Colonic mucosa (tissue), 4 donors: ENCODE data around the gene USP7. TPM values are rescaled to one million over a fixed set of nuclear protein-coding genes. Genes with fewer than 3 reads are reported as not detected.

ENCODE experiments used
- DNase-seq: peaks from one replicate; pipeline ENCODE4 v3.0.0-alpha.2; 2020
- H3K27ac ChIP-seq: fragments of 200-600 bp; one replicate; pipeline ENCODE4 v1.8.0; 2021
- H3K27me3 ChIP-seq: fragments of 200-600 bp; one replicate; pipeline ENCODE4 v1.8.0; 2021
- H3K36me3 ChIP-seq: fragments of 200-600 bp; one replicate; pipeline ENCODE4 v1.8.0; 2021
- H3K4me1 ChIP-seq: fragments of 200-600 bp; one replicate; pipeline ENCODE4 v1.8.0; 2021; ENCODE audit warnings: mild to moderate bottlenecking
- H3K4me3 ChIP-seq: fragments of 200-600 bp; one replicate; pipeline ENCODE4 v1.8.0; 2021
- H3K9ac ChIP-seq, 2 donors: one replicate each; pipeline ENCODE4 v1.7.0; 2013; ENCODE audit warnings: control low read depth in 2 of 2, low read depth in 2 of 2, low read length in 2 of 2
- H3K9me3 ChIP-seq: fragments of 200-600 bp; one replicate; pipeline ENCODE4 v1.8.0; 2021
- intact Hi-C: fragments of 100-400 bp; cut with DNase I; formaldehyde crosslinking; loops from one replicate; pipeline ENCODE4 v1.14.1; 2022
- total RNA-seq, 2 donors: library from RNA; stranded (reverse); fragmentation: NEBNext Ultra II Directional in 1 of 2; extraction: Animal tissue kit (Norgen Biotek cat#: 25700) in 1 of 2; gene quantifications; one replicate each; pipeline ENCODE4 v1.2.1, GENCODE V29; 2021
- TF ChIP-seq, protein P1 (sequence below): fragments of 200-600 bp; IDR thresholded peaks from one replicate; pipeline ENCODE4 v1.8.0; 2022; ENCODE audit warnings: antibody characterized with exemption, mild to moderate bottlenecking
- donor health status: healthy.
- donor health status: DM: no; HTN: no; CAD: no.
- donor health status: DM: no; HTN: no; CAD: no.

The USP7 gene
- total RNA-seq, 2 donors from 2014 or later: 147 to 176 TPM

DNA sequence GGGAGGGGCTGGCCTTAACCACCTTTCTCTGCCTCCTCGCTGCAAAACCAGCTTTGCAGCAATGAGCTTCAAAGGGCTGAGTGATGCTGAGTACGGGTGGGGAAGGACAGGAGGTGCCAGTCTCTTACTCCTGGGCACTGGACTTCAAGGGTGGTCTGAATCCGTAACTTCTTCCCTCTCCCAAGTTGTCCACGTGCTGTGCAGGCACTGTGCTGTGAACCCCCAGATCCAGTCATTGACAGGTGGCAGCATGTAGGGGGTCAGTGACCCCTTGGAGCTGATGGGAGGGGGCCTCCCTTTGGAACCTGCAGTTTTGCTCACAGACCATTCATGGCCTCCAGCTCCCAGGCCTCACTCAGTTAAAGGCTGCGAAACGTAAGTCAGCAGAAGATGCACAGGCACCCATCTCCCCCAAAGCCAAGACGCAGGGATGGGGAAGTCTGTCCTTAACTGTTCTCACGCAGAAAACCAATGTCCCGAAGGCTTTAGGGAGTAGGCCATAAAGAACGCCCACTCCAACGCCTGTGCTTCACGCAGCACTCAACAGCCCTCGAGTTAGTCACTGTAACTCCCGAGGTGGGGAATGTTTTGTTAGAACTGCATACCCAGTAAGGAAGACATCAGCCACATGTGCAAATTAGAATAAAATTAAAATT lies 73.7 kb downstream of the USP7 start:
- peaks cover 11% of the 10 kb centered on the region for H3K36me3 ChIP-seq
- H3K4me3 ChIP-seq: no peak overlapping the region
- intact Hi-C loops: no loop called here
- no peak overlapping the region for H3K9ac ChIP-seq
- no peaks in the 10 kb centered on the region for H3K9me3 ChIP-seq
- TF ChIP-seq, protein P1, sequence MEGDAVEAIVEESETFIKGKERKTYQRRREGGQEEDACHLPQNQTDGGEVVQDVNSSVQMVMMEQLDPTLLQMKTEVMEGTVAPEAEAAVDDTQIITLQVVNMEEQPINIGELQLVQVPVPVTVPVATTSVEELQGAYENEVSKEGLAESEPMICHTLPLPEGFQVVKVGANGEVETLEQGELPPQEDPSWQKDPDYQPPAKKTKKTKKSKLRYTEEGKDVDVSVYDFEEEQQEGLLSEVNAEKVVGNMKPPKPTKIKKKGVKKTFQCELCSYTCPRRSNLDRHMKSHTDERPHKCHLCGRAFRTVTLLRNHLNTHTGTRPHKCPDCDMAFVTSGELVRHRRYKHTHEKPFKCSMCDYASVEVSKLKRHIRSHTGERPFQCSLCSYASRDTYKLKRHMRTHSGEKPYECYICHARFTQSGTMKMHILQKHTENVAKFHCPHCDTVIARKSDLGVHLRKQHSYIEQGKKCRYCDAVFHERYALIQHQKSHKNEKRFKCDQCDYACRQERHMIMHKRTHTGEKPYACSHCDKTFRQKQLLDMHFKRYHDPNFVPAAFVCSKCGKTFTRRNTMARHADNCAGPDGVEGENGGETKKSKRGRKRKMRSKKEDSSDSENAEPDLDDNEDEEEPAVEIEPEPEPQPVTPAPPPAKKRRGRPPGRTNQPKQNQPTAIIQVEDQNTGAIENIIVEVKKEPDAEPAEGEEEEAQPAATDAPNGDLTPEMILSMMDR: no peak
- peaks cover 6% of the 10 kb centered on the region for H3K4me1 ChIP-seq
- no peak overlapping the region for H3K27ac ChIP-seq
- H3K27me3 ChIP-seq: no peaks in the 10 kb centered on the region
- no peak for DNase-seq

DNA sequence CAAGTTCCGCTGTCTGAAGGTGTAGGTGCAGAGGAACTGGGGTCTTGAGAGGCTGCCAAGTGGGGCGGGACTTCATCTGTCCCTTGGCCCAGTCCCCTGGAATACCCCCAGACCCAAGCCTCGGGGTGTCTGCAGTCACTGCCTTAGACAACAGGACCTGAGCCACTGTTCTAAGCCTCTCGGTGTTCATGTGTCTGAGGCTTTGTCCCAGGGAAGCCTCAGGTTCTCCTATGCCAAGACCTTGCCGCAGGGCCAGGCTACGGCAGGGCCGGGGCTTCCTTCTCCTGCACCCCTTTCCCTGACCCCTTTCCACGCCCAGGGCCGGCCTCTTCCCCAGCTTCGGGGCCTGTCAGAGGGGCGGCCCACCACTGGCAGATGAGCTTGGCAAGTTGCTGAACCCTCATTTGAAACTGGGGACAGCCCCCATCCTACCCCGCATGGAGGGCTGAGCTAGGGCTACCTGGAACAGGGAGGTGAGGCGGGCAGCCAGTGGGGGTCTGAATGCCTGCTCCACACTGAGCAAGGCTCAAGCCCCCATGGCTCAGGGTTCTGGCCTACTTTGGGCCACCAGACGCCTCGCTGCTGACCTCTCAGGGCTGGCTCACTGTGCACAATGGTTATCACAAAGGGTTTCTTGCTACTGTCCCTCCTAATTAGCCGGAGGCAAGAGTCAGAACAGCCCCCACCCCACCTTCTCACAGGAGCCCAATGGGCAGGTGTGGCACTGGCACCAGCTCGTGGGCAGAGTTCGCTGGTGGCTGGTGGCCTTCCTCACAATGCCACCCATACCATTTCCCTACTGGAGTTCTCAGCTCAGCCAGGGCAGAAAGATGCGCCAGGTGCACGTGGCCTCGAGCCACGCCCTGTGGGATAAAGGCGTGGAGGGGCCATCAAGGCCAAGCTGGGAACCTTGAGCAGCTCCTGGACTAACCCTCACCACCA lies 74.5 kb downstream of the USP7 start:
- DNase-seq: no peak

DNA sequence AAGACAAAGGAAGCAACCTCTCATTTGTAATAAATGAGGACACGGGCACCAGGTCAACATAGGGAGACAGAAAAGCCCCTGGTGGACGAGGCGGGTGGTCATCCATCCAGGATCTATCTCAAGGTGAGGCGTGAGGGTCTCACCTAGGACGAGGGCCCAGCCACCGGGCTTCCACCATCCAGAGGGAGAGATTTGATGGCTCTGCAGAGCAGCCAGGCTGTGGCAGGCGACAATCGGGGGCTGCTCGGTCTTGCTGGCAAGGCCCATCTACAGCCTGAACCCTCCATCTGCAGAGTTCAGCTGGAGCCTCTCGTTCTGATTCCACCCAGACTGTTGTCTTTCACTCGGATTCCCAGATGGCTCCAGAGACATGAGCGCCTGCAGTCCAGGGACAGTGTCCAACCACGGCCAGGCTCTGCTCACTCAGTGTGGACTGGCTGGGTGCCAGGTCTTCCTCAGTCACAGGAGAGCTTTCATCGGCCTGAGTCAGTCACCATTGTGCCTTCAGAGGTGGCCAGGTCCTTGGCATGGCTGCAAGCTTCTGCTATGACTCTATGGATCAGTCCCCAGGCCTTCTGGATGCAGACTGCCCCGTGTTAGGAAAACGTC lies 75.7 kb downstream of the USP7 start:
- Histone ChIP-seq H3K4me1 (peaks cover 13% of the 10 kb centered on the region), H3K9ac (no peak overlapping the region), H3K36me3 (no peaks in the 10 kb centered on the region), H3K27ac (no peak overlapping the region), H3K9me3 (no peaks in the 10 kb centered on the region), H3K4me3 (no peak overlapping the region), H3K27me3 (no peaks in the 10 kb centered on the region)
- TF ChIP-seq, protein P1: no peak
- intact Hi-C loops: no loop called here
- no peak for DNase-seq

More for the DNA sequence above, 74.5 kb downstream of the USP7 start:
- Histone ChIP-seq H3K36me3 (peaks cover 5% of the 10 kb centered on the region), H3K9ac (no peak overlapping the region), H3K27me3 (no peaks in the 10 kb centered on the region), H3K27ac (no peak overlapping the region), H3K4me3 (no peak overlapping the region), H3K9me3 (no peaks in the 10 kb centered on the region), H3K4me1 (peaks cover 13% of the 10 kb centered on the region)
- TF ChIP-seq, protein P1: no peak
- intact Hi-C loops: no loop called here

DNA sequence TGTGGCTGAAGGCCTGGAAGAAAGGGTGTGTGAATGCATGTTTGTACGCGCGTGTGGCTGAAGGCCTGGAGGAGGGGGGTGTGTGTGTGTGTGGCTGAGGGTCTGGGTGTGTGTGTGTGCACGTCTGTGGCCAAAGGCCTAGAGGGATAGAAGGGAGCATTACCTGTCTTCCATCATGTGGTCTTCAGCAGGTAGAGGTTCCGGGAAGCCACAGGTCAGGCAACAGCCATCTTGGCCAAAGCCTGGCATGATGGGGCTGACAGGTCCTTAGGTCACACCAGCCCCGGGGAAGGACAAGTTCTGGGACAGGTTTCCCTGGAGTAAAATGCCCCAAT lies 76.3 kb downstream of the USP7 start:
- TF ChIP-seq, protein P1: no peak
- no peak for DNase-seq
- H3K9ac ChIP-seq: no peak overlapping the region
- H3K4me1 ChIP-seq: peaks cover 13% of the 10 kb centered on the region
- H3K27me3 ChIP-seq: no peaks in the 10 kb centered on the region
- no peaks in the 10 kb centered on the region for H3K9me3 ChIP-seq
- no peak overlapping the region for H3K27ac ChIP-seq
- H3K4me3 ChIP-seq: no peak overlapping the region
- intact Hi-C loops: no loop called here
- no peaks in the 10 kb centered on the region for H3K36me3 ChIP-seq

DNA sequence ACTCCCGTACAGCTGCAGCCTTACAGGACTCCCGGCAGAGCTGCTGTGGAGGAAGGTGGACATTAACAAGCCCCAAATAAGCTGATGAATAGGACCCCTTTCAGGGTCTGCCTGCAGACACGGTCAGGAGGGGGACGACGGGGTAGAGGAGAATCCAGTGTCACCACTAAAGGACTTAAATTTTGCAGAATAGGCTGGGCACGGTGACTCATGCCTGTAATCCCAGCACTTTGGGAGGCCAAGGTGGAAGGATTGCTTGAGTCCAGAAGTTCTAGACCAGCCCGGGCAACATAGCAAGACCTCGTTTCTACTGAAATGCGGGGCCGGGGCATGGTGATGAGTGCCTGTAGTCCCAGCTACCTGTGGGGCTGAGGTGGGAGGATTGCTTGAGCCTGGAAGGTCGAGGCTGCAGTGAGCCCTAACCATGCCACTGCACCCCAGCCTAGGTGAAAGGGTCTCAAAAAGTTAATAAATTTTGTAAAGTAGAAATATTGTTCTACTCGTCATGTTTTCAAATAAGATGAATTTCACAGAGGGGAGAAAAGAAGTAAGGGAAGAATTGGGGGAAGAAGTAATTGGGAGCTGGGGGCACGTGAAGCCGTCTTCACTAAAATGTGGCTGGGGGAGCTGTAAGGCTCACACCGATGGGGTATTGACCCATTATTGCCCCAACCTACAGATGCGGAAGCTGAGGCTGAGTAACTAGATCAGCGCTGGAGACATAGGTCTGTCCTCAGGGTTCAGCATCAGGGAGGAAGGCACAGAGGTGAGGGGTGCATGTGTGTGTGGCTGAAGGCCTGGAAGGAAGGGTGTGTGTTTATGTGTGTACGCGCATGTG lies 76.9 kb downstream of the USP7 start:
- peak overlapping the region in 1 of 2 donors; percentile 9 for H3K9ac ChIP-seq
- no peak overlapping the region for H3K27ac ChIP-seq
- H3K36me3 ChIP-seq: no peaks in the 10 kb centered on the region
- no peak overlapping the region for H3K4me3 ChIP-seq
- intact Hi-C loops: no loop called here
- TF ChIP-seq, protein P1: no peak
- H3K9me3 ChIP-seq: no peaks in the 10 kb centered on the region
- DNase-seq: no peak
- peaks cover 13% of the 10 kb centered on the region for H3K4me1 ChIP-seq
- H3K27me3 ChIP-seq: no peaks in the 10 kb centered on the region
